K562 (cell line): Measurements from ENCODE around the gene GCA. TPM values are rescaled to one million over a fixed set of nuclear protein-coding genes. Genes with fewer than 3 reads are reported as not detected.

Experiments used
- ATAC-seq: fragments of 200-7000 bp; cut with Tn5 transposase; 3 replicates; pipeline ENCODE4 v1.9.1; 2020; ENCODE audit warnings: moderate library complexity
- BruUV-seq: library from RNA; stranded (reverse); fragments of 400-500 nt; replicated peaks from 2 replicates; lab custom pipeline; 2021; lab: Mats Ljungman, UMichigan
- CTCF ChIA-PET: fragments of 300-600 bp; formaldehyde crosslinking; extraction: SDS; loops from one replicate; lab custom pipeline; 2021; ENCODE audit warnings: low intra/inter-chr PET ratio; lab: Yijun Ruan, JAX
- POLR2A ChIA-PET: fragments of 300-600, 350-650 bp; sonication (Branson Sonifier 250); formaldehyde crosslinking; extraction: SDS; loops from one replicate; lab custom pipeline; 2021; ENCODE audit warnings: antibody characterized with exemption, inconsistent platforms; lab: Yijun Ruan, JAX
- DNase-seq, 4 experiments: peaks; one replicate each; pipeline versions ENCODE4 v3.0.0 to v3.0.0-alpha.2; 2011 to 2018; ENCODE audit warnings: low spot score in 3 of 4, mixed read lengths in 3 of 4; ENCODE audit errors: extremely low read depth in 1 of 4
- FAIRE-seq: peaks from 2 replicates; lab custom pipeline; 2011; peaks lifted over from hg19 to GRCh38; lab: Jason Lieb, UNC
- H2AFZ ChIP-seq: 2 replicates; pipeline ENCODE4 v1.6.0; 2011; ENCODE audit warnings: low read depth, low read length, control low read depth, inconsistent platforms
- H3K27ac ChIP-seq: fragments of 200-600 bp; 3 replicates; pipeline ENCODE4 v1.8.0; 2011; ENCODE audit warnings: low read depth, mild to moderate bottlenecking, control low read depth, inconsistent platforms, low read length, moderate library complexity, mixed read lengths; ENCODE audit errors: extremely low read depth
- H3K27me3 ChIP-seq, 2 experiments: fragments of 300-600 bp in 1 of 2; 2 replicates in 1 of 2; 3 replicates in 1 of 2; pipeline versions ENCODE4 v1.6.0 to v1.8.0; 2011; ENCODE audit warnings: inconsistent platforms in 2 of 2, low read length in 2 of 2, mild to moderate bottlenecking in 1 of 2, mixed read lengths in 1 of 2, moderate library complexity in 1 of 2; ENCODE audit not compliant: control insufficient read depth in 2 of 2, insufficient read depth in 2 of 2
- H3K36me3 ChIP-seq: fragments of 300-600 bp; 3 replicates; pipeline ENCODE4 v1.8.0; 2011; ENCODE audit warnings: mild to moderate bottlenecking, low read length, inconsistent platforms; ENCODE audit not compliant: control insufficient read depth, insufficient read depth
- H3K4me1 ChIP-seq, 2 experiments: fragments of 200-600 bp in 1 of 2; replicated peaks in 1 of 2; 2 replicates in 1 of 2; 3 replicates in 1 of 2; pipeline versions ENCODE4 v1.5.1 to v1.8.0; 2011; ENCODE audit warnings: inconsistent platforms in 2 of 2, low read length in 2 of 2, mild to moderate bottlenecking in 1 of 2, mixed read lengths in 1 of 2, moderate library complexity in 1 of 2; ENCODE audit not compliant: control insufficient read depth in 2 of 2, insufficient read depth in 2 of 2
- H3K4me2 ChIP-seq: 2 replicates; pipeline ENCODE4 v1.6.1; 2011; ENCODE audit warnings: low read length, control low read depth, inconsistent platforms, mixed read lengths; ENCODE audit not compliant: insufficient read depth
- H3K4me3 ChIP-seq: fragments of 200-600 bp; sonication (generic), shearing (Covaris generic); 2 replicates; pipeline ENCODE4 v1.5.1; 2016; ENCODE audit warnings: control low read depth, inconsistent platforms
- H3K79me2 ChIP-seq: fragments of 200-600 bp; 3 replicates; pipeline ENCODE4 v1.8.0; 2011; ENCODE audit warnings: low read length, inconsistent platforms; ENCODE audit not compliant: control insufficient read depth, insufficient read depth
- H3K9ac ChIP-seq, 2 experiments: 2 replicates each; pipeline versions ENCODE4 v1.6.0 to v1.6.1; 2011; ENCODE audit warnings: low read depth in 2 of 2, low read length in 2 of 2, control low read depth in 1 of 2, inconsistent platforms in 1 of 2, mild to moderate bottlenecking in 1 of 2, mixed read lengths in 1 of 2; ENCODE audit not compliant: insufficient read depth in 1 of 2
- H3K9me1 ChIP-seq: one replicate; pipeline ENCODE4 v1.6.0; 2011; ENCODE audit warnings: inconsistent platforms, mild to moderate bottlenecking, low read length, moderate library complexity; ENCODE audit not compliant: control insufficient read depth, insufficient read depth
- H3K9me3 ChIP-seq: replicated peaks from 2 replicates; pipeline ENCODE4 v1.5.1; 2011; ENCODE audit warnings: low read depth, low read length, inconsistent platforms; ENCODE audit not compliant: control insufficient read depth, insufficient read depth
- H4K20me1 ChIP-seq: replicated peaks from 2 replicates; pipeline ENCODE4 v1.6.1; 2011; ENCODE audit warnings: low read length, inconsistent platforms, mixed read lengths; ENCODE audit not compliant: control insufficient read depth, insufficient read depth
- ARID2 ChIP-seq: fragments of 450-650 bp; IDR thresholded peaks from 2 replicates; pipeline ENCODE4 v1.6.1; 2017; ENCODE audit warnings: antibody characterized with exemption, mild to moderate bottlenecking
- CHD4 ChIP-seq: fragments of 200-600 bp; sonication (generic); IDR thresholded peaks from 3 replicates; pipeline ENCODE4 v1.6.1; 2012; ENCODE audit warnings: low read depth, mild to moderate bottlenecking, mixed read lengths, low read length, inconsistent platforms; ENCODE audit not compliant: insufficient read depth, insufficient replicate concordance, poor library complexity, severe bottlenecking
- DACH1 ChIP-seq: fragments of 450-650 bp; IDR thresholded peaks from 2 replicates; pipeline ENCODE4 v1.6.1; 2018; ENCODE audit not compliant: partially characterized antibody
- DMBX1 ChIP-seq: fragments of 250-450 bp; sonication (Bioruptor Pico); IDR thresholded peaks from 2 replicates; pipeline ENCODE4 v1.8.0; 2022; ENCODE audit warnings: inconsistent platforms, mild to moderate bottlenecking, moderate library complexity, borderline replicate concordance
- FOXJ3 ChIP-seq: sonication (generic); formaldehyde crosslinking; IDR thresholded peaks from 2 replicates; pipeline ENCODE4 v1.4.0; 2020; ENCODE audit warnings: mild to moderate bottlenecking, missing genetic modification reagents
- IFI16 ChIP-seq: fragments of 250-450 bp; sonication (Bioruptor Pico); IDR thresholded peaks from 2 replicates; pipeline ENCODE4 v2.1.2; 2022; ENCODE audit warnings: mild to moderate bottlenecking, inconsistent platforms
- MEF2D ChIP-seq: conservative IDR thresholded peaks from 2 replicates; pipeline ENCODE4 v1.6.1; 2016; ENCODE audit warnings: low read depth, missing genetic modification characterization, missing compliant biosample characterization
- NFIC ChIP-seq: fragments of 450-650 bp; IDR thresholded peaks from 2 replicates; pipeline ENCODE4 v1.6.1; 2017; ENCODE audit warnings: mild to moderate bottlenecking, inconsistent platforms
- NR2F6 ChIP-seq: fragments of 450-650 bp; formaldehyde crosslinking; IDR thresholded peaks from 2 replicates; pipeline ENCODE4 v1.4.0; 2020; ENCODE audit warnings: mild to moderate bottlenecking
- POLR2AphosphoS5 ChIP-seq: IDR thresholded peaks from 2 replicates; pipeline ENCODE4 v1.6.1; 2011; ENCODE audit warnings: mild to moderate bottlenecking, low read depth, low read length, moderate library complexity; ENCODE audit not compliant: control insufficient read depth, insufficient read depth
- SLC30A9 ChIP-seq: fragments of 250-450 bp; sonication (Bioruptor Pico); IDR thresholded peaks from 2 replicates; pipeline ENCODE4 v1.8.0; 2022; ENCODE audit warnings: mild to moderate bottlenecking, moderate library complexity
- SRSF1 ChIP-seq: fragments of 200-400 bp; formaldehyde crosslinking; IDR thresholded peaks from 2 replicates; pipeline ENCODE4 v1.6.1; 2017; ENCODE audit warnings: mild to moderate bottlenecking, low read depth, low read length, moderate library complexity
- WHSC1 ChIP-seq: IDR thresholded peaks from one replicate; pipeline ENCODE4 v1.6.1; 2012; ENCODE audit warnings: low read length, control low read depth, inconsistent platforms
- ZBTB8A ChIP-seq: fragments of 450-650 bp; IDR thresholded peaks from 2 replicates; pipeline ENCODE4 v1.6.1; 2018; ENCODE audit warnings: mild to moderate bottlenecking, moderate library complexity; ENCODE audit not compliant: partially characterized antibody
- ZNF263 ChIP-seq: sonication (generic); formaldehyde crosslinking; IDR thresholded peaks from 2 replicates; pipeline ENCODE4 v1.8.0; 2022; ENCODE audit warnings: mild to moderate bottlenecking, missing genetic modification reagents, borderline replicate concordance
- ZNF431 ChIP-seq: sonication (generic); formaldehyde crosslinking; IDR thresholded peaks from 2 replicates; pipeline ENCODE4 v1.8.0; 2022; ENCODE audit warnings: mild to moderate bottlenecking, missing genetic modification reagents
- ZNF584 ChIP-seq: fragments of 200-800 bp; sonication (Bioruptor generic); IDR thresholded peaks from 2 replicates; pipeline ENCODE4 v1.6.1; 2016; ENCODE audit warnings: low read depth, mild to moderate bottlenecking, missing genetic modification characterization, missing compliant biosample characterization
- ZZZ3 ChIP-seq: fragments of 450-650 bp; IDR thresholded peaks from 2 replicates; pipeline ENCODE4 v1.6.1; 2016; ENCODE audit warnings: antibody characterized with exemption, mild to moderate bottlenecking, moderate library complexity
- WGBS: fragments of 100-300 bp; shearing (Covaris generic); methylation state at CpG from one replicate; pipeline ENCODE4 v1.1.6; 2016; ENCODE audit warnings: low coverage, mixed read lengths; ENCODE audit not compliant: insufficient coverage; ENCODE audit errors: missing lambda C conversion rate; 5-methylcytosine and 5-hydroxymethylcytosine counted together
- in situ Hi-C: fragments of 300-500 bp; cut with MboI; formaldehyde crosslinking; loops from 4 replicates; pipeline ENCODE4 v1.15.0; 2018; ENCODE audit warnings: inconsistent platforms, mixed read lengths
- intact Hi-C: fragments of 100-400 bp; cut with micrococcal nuclease; formaldehyde crosslinking; loops from 2 replicates; pipeline ENCODE4 v1.14.2; 2022
- polyA plus RNA-seq, 8 experiments: library from polyadenylated mRNA; depleted of rRNA in 4 of 8; stranded (reverse) in 5 of 8; unstranded in 3 of 8; fragments of >200 nt; fragmentation: Nextera tagmentation in 2 of 8; fragmentation: Illumina TruSeq in 1 of 8; extraction: Ambion mirVana in 2 of 8; extraction: Trizol in 1 of 8; gene quantifications; 2 replicates each; pipeline versions ENCODE4 v1.2.1 to v1.2.3, GENCODE V29; 2011 to 2014; ENCODE audit warnings: inconsistent platforms in 1 of 8, missing spikeins in 1 of 8
- total RNA-seq, 7 experiments: library from RNA; depleted of rRNA in 6 of 7; stranded (reverse); fragments of >200 nt in 6 of 7; fragmentation: Illumina TruSeq in 2 of 7; extraction: Trizol in 2 of 7; gene quantifications; 2 replicates each; pipeline versions ENCODE4 v1.2.1 to v1.2.3, GENCODE V29; 2011 to 2021; ENCODE audit warnings: low replicate concordance in 1 of 7
- TF ChIP-seq, protein P1 (sequence below): fragments of 450-650 bp; IDR thresholded peaks from 2 replicates; pipeline ENCODE4 v1.6.1; 2017; ENCODE audit warnings: mild to moderate bottlenecking, moderate library complexity

The GCA gene
- total and polyA plus RNA-seq, 9 of the 15 experiments (the other 6 are each of a cell fraction or from before 2014, with no cell fraction given), result 0.24 to 0.79 (median 0.41) TPM; not detected in 1

DNA sequence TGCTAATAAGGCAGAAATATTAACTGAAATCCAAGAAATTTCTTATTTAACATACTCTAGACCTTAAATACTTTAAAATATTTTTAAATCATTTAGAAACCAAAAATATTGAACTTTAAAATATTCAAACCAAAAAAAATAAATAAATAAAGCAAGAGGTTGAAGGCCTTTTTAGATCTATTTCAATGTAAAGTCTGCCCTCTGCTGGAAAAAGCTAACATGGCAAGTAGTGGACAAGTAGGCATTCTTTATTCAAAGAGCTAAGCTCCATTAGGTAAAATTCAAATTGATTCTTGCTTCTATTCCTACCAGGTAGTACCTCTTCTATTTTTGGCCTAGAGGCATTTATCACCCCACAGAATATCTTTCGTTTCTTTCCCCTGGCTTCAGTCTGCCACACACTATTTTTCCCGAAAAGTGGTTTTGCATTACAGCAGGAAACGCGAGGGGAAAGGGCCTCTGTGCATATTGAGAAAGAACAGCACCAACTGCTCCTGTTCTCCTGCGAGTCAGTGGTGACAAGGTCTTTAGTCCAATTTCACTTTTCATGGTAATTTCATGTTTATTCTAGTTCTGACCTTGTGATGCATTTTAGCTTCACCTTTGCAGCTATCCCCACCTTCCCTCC is 45.9 kb upstream of the GCA start (continued):
- no peak for TF ChIP-seq WHSC1
- TF ChIP-seq, all 486 proteins: peak for 7

DNA sequence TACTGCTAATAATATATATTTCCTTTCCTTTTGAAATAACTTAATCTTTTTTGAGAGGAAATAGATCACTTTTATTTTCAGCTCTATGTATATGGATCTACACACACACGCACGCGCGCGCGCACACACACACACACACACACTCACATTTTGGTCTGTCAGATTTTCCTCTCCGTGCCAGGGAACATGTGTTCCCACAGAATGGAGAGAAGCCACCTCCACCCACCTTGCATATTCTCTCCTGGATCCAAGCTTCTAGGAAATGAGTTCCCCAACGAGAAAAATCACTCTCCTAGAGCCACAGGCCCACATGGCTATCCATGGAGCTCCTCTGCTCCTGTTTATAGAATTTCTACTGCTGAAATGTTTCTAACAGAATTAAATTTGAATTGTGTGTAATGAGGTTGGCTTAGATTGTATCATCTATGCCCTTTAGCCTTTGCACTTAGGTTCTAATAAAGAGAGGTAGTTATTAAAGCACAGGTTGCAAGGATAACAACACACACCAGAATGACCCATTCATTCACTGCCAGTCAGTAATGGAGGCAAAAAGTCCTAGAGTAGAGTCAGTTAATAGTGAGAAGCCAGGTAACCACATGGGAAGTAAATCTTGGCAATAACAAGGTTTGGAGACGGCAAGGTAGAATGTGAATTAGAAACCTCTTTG is 45.1 kb upstream of the GCA start:
- in situ Hi-C loops, result no loop called here
- no peak for FAIRE-seq
- H2AFZ ChIP-seq, result no peak overlapping the region
- TF ChIP-seq POLR2AphosphoS5, result no peak
- TF ChIP-seq ZNF584, result no peak
- TF ChIP-seq SRSF1, result no peak
- no peak for TF ChIP-seq IFI16 (CRISPR knock-in tag)
- no peak for TF ChIP-seq SLC30A9 (CRISPR knock-in tag)
- no peak for TF ChIP-seq MEF2D
- no peak for TF ChIP-seq FOXJ3 (CRISPR knock-in tag)
- no peak for TF ChIP-seq ZNF431 (CRISPR knock-in tag)
- TF ChIP-seq NR2F6 (CRISPR knock-in tag), result no peak
- no peak for TF ChIP-seq DACH1
- no peak for TF ChIP-seq ZNF263 (CRISPR knock-in tag)
- TF ChIP-seq CHD4, result no peak
- no peak for TF ChIP-seq ARID2
- no peak for TF ChIP-seq ZBTB8A
- TF ChIP-seq, protein P1, sequence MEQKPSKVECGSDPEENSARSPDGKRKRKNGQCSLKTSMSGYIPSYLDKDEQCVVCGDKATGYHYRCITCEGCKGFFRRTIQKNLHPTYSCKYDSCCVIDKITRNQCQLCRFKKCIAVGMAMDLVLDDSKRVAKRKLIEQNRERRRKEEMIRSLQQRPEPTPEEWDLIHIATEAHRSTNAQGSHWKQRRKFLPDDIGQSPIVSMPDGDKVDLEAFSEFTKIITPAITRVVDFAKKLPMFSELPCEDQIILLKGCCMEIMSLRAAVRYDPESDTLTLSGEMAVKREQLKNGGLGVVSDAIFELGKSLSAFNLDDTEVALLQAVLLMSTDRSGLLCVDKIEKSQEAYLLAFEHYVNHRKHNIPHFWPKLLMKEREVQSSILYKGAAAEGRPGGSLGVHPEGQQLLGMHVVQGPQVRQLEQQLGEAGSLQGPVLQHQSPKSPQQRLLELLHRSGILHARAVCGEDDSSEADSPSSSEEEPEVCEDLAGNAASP, result no peak
- TF ChIP-seq ZZZ3, result no peak
- no peak for TF ChIP-seq DMBX1 (CRISPR knock-in tag)
- TF ChIP-seq NFIC, result no peak

More for the DNA sequence above, 45.1 kb upstream of the GCA start:
- Histone ChIP-seq H3K79me2 (no peaks in the 10 kb centered on the region), H3K9me3 (no peaks in the 10 kb centered on the region), H3K4me2 (no peak overlapping the region), H3K36me3 (no peaks in the 10 kb centered on the region), H3K4me3 (no peak overlapping the region), H4K20me1 (no peaks in the 10 kb centered on the region), H3K27me3 (no peaks in the 10 kb centered on the region), H3K9ac (no peak overlapping the region), H3K9me1 (no peaks in the 10 kb centered on the region), H3K27ac (no peak overlapping the region), H3K4me1 (no peaks in the 10 kb centered on the region)
- no TSS peak for BruUV-seq
- intact Hi-C loops, result loop anchor here (2.0 to 5.0 kb wide), 3 partner anchors 78 to 292 kb away; partner anchors contain the start of gene GCG
- ChIA-PET POLR2A (no interaction called here), CTCF (no interaction called here)
- WGBS, result 24% methylated on average over 9 of the region's 9 CpGs
- DNase-seq, result no peak
- no peak for ATAC-seq
